Ureter (tissue), 1 donor: ENCODE measurements around the gene DCUN1D2. TPM values are rescaled to one million over a fixed set of nuclear protein-coding genes. Genes with fewer than 3 reads are reported as not detected.

ENCODE experiments used
- DNase-seq: peaks from one replicate; pipeline ENCODE4 v3.0.0-alpha.2; 2020; ENCODE audit warnings: low spot score
- total RNA-seq: library from RNA; stranded (reverse); gene quantifications from one replicate; pipeline ENCODE4 v1.2.4, GENCODE V29; 2023
- donor health status: DM: yes; HTN: yes; CAD: no.

The DCUN1D2 gene
- total RNA-seq, 1 donor from 2014 or later = 20.6 TPM

- no peak for DNase-seq
These were observed 29.0 kb upstream of the DCUN1D2 start for GRCh38 chr13:113519556-113519955.

- DNase-seq = no peak
These were observed 27.7 kb upstream of the DCUN1D2 start for GRCh38 chr13:113518076-113518803.

- no peak for DNase-seq
These were observed 24.3 kb upstream of the DCUN1D2 start for GRCh38 chr13:113514847-113515246.

- no peak for DNase-seq
These were observed 23.2 kb upstream of the DCUN1D2 start for GRCh38 chr13:113513761-113514160.

- no peak for DNase-seq
These were observed 20.9 kb upstream of the DCUN1D2 start for GRCh38 chr13:113511361-113511760.

- no peak for DNase-seq
These were observed 20.4 kb upstream of the DCUN1D2 start for GRCh38 chr13:113510871-113511270.

- DNase-seq = no peak
These were observed 19.5 kb upstream of the DCUN1D2 start for GRCh38 chr13:113509989-113510388.

GRCh38 chr13:113508521-113509254 lies 18.2 kb upstream of the DCUN1D2 start:
- no peak for DNase-seq

GRCh38 chr13:113507505-113508345 lies 17.2 kb upstream of the DCUN1D2 start:
- no peak for DNase-seq

- no peak for DNase-seq
These were observed 16.4 kb upstream of the DCUN1D2 start for GRCh38 chr13:113506871-113507388.

GRCh38 chr13:113506025-113506685 lies 15.6 kb upstream of the DCUN1D2 start:
- no peak for DNase-seq

GRCh38 chr13:113502686-113503085 lies 12.2 kb upstream of the DCUN1D2 start:
- DNase-seq = no peak

GRCh38 chr13:113500530-113501265 lies 10.2 kb upstream of the DCUN1D2 start:
- no peak for DNase-seq

- DNase-seq = no peak
These were observed 9.4 kb upstream of the DCUN1D2 start for GRCh38 chr13:113499936-113500335.

- DNase-seq = no peak
These were observed 8.4 kb upstream of the DCUN1D2 start for GRCh38 chr13:113498905-113499304.

GRCh38 chr13:113497217-113497616 lies 6.7 kb upstream of the DCUN1D2 start:
- DNase-seq = no peak

- DNase-seq = no peak
These were observed 5.1 kb upstream of the DCUN1D2 start for GRCh38 chr13:113495494-113496210.

GRCh38 chr13:113493315-113493951 lies 2.9 kb upstream of the DCUN1D2 start:
- no peak for DNase-seq

GRCh38 chr13:113491982-113492381 lies 1.5 kb upstream of the DCUN1D2 start:
- DNase-seq = no peak

GRCh38 chr13:113491418-113491883 lies 940 bp upstream of the DCUN1D2 start:
- DNase-seq = no peak
